Esophagus squamous epithelium (tissue), 5 donors: ENCODE data around the gene OR4D5. TPM values are rescaled to one million over a fixed set of nuclear protein-coding genes. Genes with fewer than 3 reads are reported as not detected.

ENCODE experiments used
- DNase-seq: peaks from one replicate; lab custom pipeline; 2025; lab: John Stamatoyannopoulos, UW
- H3K27ac ChIP-seq, 4 donors: fragments of 200-600 bp; sonication (generic); one replicate each; pipeline ENCODE4 v1.5.1; 2016 to 2019; ENCODE audit warnings: mild to moderate bottlenecking in 1 of 4
- H3K27me3 ChIP-seq, 4 donors: fragments of 200-600 bp; sonication (generic); 1 replicate in 3 of 4; 2 replicates in 1 of 4; pipeline versions ENCODE4 v1.5.1 to v1.6.0; 2017 to 2021; ENCODE audit warnings: antibody characterized with exemption in 1 of 4
- H3K36me3 ChIP-seq, 3 donors: fragments of 200-600 bp; sonication (generic); one replicate each; pipeline ENCODE4 v1.5.1; 2016 to 2019
- H3K4me1 ChIP-seq, 3 donors: fragments of 200-600 bp; sonication (generic); one replicate each; pipeline ENCODE4 v1.5.1; 2017 to 2019
- H3K4me3 ChIP-seq, 4 donors: fragments of 200-600 bp; sonication (generic); 1 replicate in 3 of 4; 2 replicates in 1 of 4; pipeline ENCODE4 v1.5.1; 2016 to 2019; ENCODE audit warnings: mild to moderate bottlenecking in 2 of 4, moderate library complexity in 1 of 4
- H3K9me3 ChIP-seq, 3 donors: fragments of 200-600 bp; sonication (generic); one replicate each; pipeline ENCODE4 v1.5.1; 2016 to 2019
- POLR2A ChIP-seq, 4 donors: fragments of 450-650 bp; IDR thresholded peaks; one replicate each; pipeline ENCODE4 v1.6.1; 2017; ENCODE audit warnings: antibody characterized with exemption in 4 of 4, mild to moderate bottlenecking in 4 of 4, moderate library complexity in 3 of 4
- WGBS, 2 donors: methylation state at CpG; one replicate each; pipeline ENCODE4 v1.1.5; 2018; 5-methylcytosine and 5-hydroxymethylcytosine counted together
- intact Hi-C: fragments of 100-400 bp; cut with DNase I; formaldehyde crosslinking; loops from one replicate; pipeline ENCODE4 v1.15.0; 2022
- total RNA-seq, 4 donors: library from RNA; depleted of rRNA; stranded (reverse); fragments of >200 nt; gene quantifications; one replicate each; pipeline ENCODE4 v1.1.0, GENCODE V29; 2016
- TF ChIP-seq, protein P1 (sequence below), 6 experiments: fragments of 450-650 bp in 4 of 6; fragments of 200-600 bp in 2 of 6; sonication (generic) in 2 of 6; IDR thresholded peaks; one replicate each; pipeline ENCODE4 v1.5.1; 2016 to 2019; ENCODE audit warnings: antibody characterized with exemption in 6 of 6, mild to moderate bottlenecking in 4 of 6, moderate library complexity in 4 of 6
- donor health status: DM: yes; HTN: yes; CAD: no.

The OR4D5 gene
- total RNA-seq, 4 donors from 2014 or later: not detected

DNA sequence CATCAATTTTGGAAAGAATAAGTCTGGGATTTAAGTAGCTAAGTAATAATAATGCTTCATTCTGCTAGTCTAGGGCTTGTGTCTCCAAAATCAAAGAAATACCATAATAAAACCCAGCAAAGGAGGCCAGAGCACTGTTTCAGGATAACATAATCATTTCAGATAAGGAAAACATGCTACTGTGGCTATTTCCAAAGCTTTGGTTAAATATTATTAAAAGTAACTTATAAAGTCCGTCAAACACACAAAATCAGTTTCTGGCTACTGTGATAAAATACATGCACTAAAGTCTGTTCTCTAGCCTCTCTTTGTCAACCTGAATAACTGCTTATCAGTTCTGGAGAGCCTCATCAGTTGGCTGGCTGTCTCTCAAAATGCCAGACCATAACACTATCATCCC is 5.7 kb downstream of the OR4D5 start:
- no peak for DNase-seq
- WGBS, 2 donors: 33 to 55% methylated on average over 1 of the region's 1 CpG
- TF ChIP-seq, protein P1, sequence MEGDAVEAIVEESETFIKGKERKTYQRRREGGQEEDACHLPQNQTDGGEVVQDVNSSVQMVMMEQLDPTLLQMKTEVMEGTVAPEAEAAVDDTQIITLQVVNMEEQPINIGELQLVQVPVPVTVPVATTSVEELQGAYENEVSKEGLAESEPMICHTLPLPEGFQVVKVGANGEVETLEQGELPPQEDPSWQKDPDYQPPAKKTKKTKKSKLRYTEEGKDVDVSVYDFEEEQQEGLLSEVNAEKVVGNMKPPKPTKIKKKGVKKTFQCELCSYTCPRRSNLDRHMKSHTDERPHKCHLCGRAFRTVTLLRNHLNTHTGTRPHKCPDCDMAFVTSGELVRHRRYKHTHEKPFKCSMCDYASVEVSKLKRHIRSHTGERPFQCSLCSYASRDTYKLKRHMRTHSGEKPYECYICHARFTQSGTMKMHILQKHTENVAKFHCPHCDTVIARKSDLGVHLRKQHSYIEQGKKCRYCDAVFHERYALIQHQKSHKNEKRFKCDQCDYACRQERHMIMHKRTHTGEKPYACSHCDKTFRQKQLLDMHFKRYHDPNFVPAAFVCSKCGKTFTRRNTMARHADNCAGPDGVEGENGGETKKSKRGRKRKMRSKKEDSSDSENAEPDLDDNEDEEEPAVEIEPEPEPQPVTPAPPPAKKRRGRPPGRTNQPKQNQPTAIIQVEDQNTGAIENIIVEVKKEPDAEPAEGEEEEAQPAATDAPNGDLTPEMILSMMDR (IDR thresholded peaks at IDR 0.05): no peak
- no peak for TF ChIP-seq POLR2A (IDR thresholded peaks at IDR 0.05)
- Histone ChIP-seq H3K36me3 (no peaks in the 10 kb centered on the region), H3K4me1 (no peaks in the 10 kb centered on the region), H3K27ac (no peak overlapping the region), H3K9me3 (no peaks in the 10 kb centered on the region), H3K4me3 (no peak overlapping the region), H3K27me3 (no peaks in the 10 kb centered on the region)
- intact Hi-C loops: no loop called here

DNA sequence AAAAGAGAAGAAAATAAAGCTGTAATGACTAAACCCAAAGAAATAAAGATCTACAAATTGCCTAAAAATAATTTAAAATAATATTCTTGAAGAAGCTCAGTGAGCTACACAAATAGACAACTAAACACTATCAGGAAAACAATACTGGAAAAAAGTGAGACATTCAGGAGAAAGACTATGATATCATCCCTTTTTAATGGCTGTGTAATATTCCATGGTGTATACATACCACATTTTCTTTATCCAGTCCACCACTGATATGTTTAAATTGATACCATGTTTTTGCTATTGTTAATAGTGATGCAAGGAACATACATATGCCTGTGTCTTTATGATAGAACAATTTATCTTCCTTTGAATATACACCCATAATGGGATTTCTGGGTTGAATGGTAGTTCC is 17.3 kb downstream of the OR4D5 start:
- no peak for TF ChIP-seq POLR2A (IDR thresholded peaks at IDR 0.05)
- TF ChIP-seq, protein P1 (IDR thresholded peaks at IDR 0.05): no peak
- Histone ChIP-seq H3K36me3 (no peaks in the 10 kb centered on the region), H3K27ac (no peak overlapping the region), H3K9me3 (peaks cover 0 to 5% (median 0%) of the 10 kb centered on the region in 3 donors), H3K4me1 (no peaks in the 10 kb centered on the region), H3K27me3 (no peaks in the 10 kb centered on the region), H3K4me3 (no peak overlapping the region)
- DNase-seq: no peak
- intact Hi-C loops: no loop called here

DNA sequence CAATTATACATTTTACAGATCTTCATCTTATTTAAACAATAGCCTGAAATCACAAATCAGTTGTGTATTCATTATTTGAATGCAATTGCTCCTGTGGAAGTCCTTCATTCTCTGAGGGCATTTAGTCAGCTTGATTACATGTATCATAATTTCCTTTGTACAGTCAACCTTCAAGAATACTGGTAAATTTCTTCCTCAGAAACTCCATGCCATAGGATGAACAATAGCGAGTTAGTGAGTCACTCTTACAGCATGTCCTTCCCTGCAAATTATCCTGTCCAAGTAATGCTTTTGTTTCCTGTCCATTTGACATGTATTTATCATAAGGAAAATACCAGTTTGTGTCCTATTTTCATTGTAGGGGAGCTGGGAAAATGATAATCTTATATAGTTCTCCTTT is 34.4 kb downstream of the OR4D5 start:
- Histone ChIP-seq H3K27ac (no peak overlapping the region), H3K36me3 (no peaks in the 10 kb centered on the region), H3K4me3 (no peak overlapping the region), H3K9me3 (no peaks in the 10 kb centered on the region), H3K27me3 (no peaks in the 10 kb centered on the region), H3K4me1 (no peaks in the 10 kb centered on the region)
- TF ChIP-seq, protein P1 (IDR thresholded peaks at IDR 0.05): no peak
- TF ChIP-seq POLR2A (IDR thresholded peaks at IDR 0.05): no peak
- intact Hi-C loops: no loop called here
- 24 to 31% methylated on average over 1 of the region's 1 CpG for WGBS, 2 donors
- DNase-seq: no peak

DNA sequence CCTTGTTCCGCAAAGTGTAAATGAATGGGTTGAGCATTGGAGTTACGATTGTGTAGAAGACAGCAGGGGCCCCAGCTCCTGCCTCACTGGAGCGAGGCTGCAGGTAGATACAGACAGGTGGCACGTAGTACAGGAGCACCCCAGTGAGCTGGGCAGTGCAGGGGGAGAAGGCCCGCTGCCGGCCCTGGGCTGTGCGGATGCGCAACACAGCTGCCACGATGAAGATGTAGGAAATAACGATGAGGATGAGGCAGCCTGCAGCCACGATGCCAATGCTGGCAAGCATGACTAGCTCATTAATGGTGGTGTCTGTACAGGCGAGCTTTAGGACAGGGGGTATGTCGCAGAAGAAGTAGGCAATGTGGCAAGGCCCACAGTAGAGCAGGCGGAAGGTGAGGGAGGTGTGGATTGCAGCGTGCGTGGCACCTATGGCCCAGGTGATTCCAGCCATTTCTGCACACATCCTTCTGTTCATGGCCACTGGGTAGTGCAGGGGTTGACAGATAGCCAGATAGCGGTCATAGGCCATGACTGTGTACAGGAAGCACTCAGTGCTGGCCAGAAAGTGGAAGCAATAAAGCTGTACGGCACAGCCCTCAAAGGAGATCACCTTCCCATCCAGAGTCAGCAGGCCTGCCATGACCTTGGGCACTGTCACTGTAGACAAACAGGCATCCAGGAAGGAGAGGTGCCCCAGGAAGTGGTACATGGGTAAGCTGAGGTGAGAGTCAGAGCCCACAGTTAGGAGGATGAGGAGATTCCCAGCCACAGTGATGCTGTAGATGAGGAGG is 37.5 kb downstream of the OR4D5 start:
- DNase-seq: no peak
- intact Hi-C loops: no loop called here
- H3K9me3 ChIP-seq: peaks cover 0 to 10% (median 4%) of the 10 kb centered on the region in 3 donors
- no peaks in the 10 kb centered on the region for H3K36me3 ChIP-seq
- H3K4me1 ChIP-seq: no peaks in the 10 kb centered on the region
- no peaks in the 10 kb centered on the region for H3K27me3 ChIP-seq
- WGBS, 2 donors: 78 to 83% methylated on average over 16 to 18 of the region's 18 CpGs
- H3K4me3 ChIP-seq: no peak overlapping the region
- no peak overlapping the region for H3K27ac ChIP-seq
- TF ChIP-seq, protein P1 (IDR thresholded peaks at IDR 0.05): no peak
- no peak for TF ChIP-seq POLR2A (IDR thresholded peaks at IDR 0.05)

DNA sequence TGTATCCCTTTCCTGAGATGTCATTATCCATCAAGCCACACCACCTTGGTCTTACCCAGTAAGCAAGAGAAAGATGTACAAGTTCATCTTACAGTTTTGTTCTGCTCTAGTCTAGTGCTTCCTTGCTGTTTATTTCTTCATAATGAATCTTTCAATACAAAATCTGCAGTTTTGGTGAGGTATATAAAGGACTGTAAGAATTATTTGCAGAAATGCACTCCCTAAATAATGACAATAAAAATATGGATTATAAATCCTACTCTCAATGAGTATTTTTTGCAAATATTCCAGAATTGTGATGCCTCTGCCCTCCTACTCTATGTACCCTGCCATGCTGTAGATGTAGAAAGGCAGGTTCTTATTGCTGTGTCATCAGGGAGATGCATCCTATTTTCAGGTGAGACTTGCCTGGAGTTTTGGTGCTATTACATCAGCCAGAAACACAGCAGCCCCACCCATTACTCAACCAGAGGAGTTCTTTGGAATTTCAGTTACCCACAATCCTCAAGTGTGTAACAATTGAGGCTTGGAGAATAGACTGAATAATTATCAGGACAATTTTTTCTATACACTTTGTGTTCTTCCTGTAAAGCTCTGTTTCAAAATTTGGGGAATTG is 38.4 kb downstream of the OR4D5 start, which contains the start of gene OR10S1:
TSS of gene OR10S1 (minus strand) at position 51 of the 617 bp plus-strand sequence. CDS start 117 bp downstream, outside the sequence.
- intact Hi-C loops: no loop called here
- DNase-seq: no peak
- Histone ChIP-seq H3K4me1 (no peaks in the 10 kb centered on the region), H3K36me3 (no peaks in the 10 kb centered on the region), H3K27me3 (no peaks in the 10 kb centered on the region), H3K27ac (no peak within 1 kb of the TSS), H3K4me3 (no peak within 1 kb of the TSS), H3K9me3 (peaks cover 0 to 10% (median 4%) of the 10 kb centered on the region in 3 donors)
- no peak for TF ChIP-seq POLR2A (IDR thresholded peaks at IDR 0.05)
- TF ChIP-seq, protein P1 (IDR thresholded peaks at IDR 0.05): no peak
